Tibial nerve (tissue), 4 donors: ENCODE data around the gene GRID1. TPM values are rescaled to one million over a fixed set of nuclear protein-coding genes. Genes with fewer than 3 reads are reported as not detected.

ENCODE experiments used
- DNase-seq, 2 donors: peaks; one replicate each; pipeline ENCODE4 v3.0.0-alpha.2; 2019; ENCODE audit warnings: low spot score in 2 of 2
- H3K27ac ChIP-seq, 4 donors: fragments of 200-600 bp; sonication (generic) in 3 of 4; one replicate each; pipeline ENCODE4 v1.5.1; 2017 to 2019; ENCODE audit warnings: mild to moderate bottlenecking in 1 of 4
- H3K27me3 ChIP-seq, 2 donors: fragments of 200-600 bp; sonication (generic) in 1 of 2; one replicate each; pipeline versions ENCODE4 v1.5.1 to v1.6.0; 2017 to 2019
- H3K36me3 ChIP-seq, 3 donors: fragments of 200-600 bp; sonication (generic); one replicate each; pipeline ENCODE4 v1.5.1; 2018 to 2019
- H3K4me1 ChIP-seq, 4 donors: fragments of 200-600 bp; sonication (generic) in 3 of 4; one replicate each; pipeline ENCODE4 v1.5.1; 2017 to 2019
- H3K4me3 ChIP-seq, 4 donors: fragments of 200-600 bp; sonication (generic) in 3 of 4; one replicate each; pipeline ENCODE4 v1.5.1; 2017 to 2019; ENCODE audit warnings: mild to moderate bottlenecking in 1 of 4, moderate library complexity in 1 of 4
- H3K9me3 ChIP-seq, 4 donors: fragments of 200-600 bp; sonication (generic) in 3 of 4; one replicate each; pipeline ENCODE4 v1.5.1; 2017 to 2019
- CTCF ChIP-seq, 5 experiments: fragments of 200-600 bp in 3 of 5; fragments of 450-650 bp in 2 of 5; sonication (generic) in 3 of 5; IDR thresholded peaks; one replicate each; pipeline ENCODE4 v1.5.1; 2016 to 2019; ENCODE audit warnings: antibody characterized with exemption in 5 of 5, mild to moderate bottlenecking in 3 of 5, moderate library complexity in 2 of 5
- EP300 ChIP-seq, 2 donors: sonication (generic); formaldehyde crosslinking; IDR thresholded peaks; one replicate each; pipeline ENCODE4 v1.6.1; 2017; ENCODE audit warnings: antibody characterized with exemption in 2 of 2, mild to moderate bottlenecking in 1 of 2
- POLR2A ChIP-seq, 2 donors: fragments of 450-650 bp; IDR thresholded peaks; one replicate each; pipeline ENCODE4 v1.6.1; 2017; ENCODE audit warnings: antibody characterized with exemption in 2 of 2, mild to moderate bottlenecking in 2 of 2, moderate library complexity in 2 of 2
- WGBS, 2 donors: methylation state at CpG; one replicate each; pipeline ENCODE4 v1.1.5; 2018; 5-methylcytosine and 5-hydroxymethylcytosine counted together
- total RNA-seq, 4 donors: library from RNA; depleted of rRNA; stranded (reverse); fragments of >200 nt; gene quantifications; one replicate each; pipeline ENCODE4 v1.1.0, GENCODE V29; 2016

Gene GRID1
- total RNA-seq, 4 donors from 2014 or later, result 7.7 to 16.3 (median 10.5) TPM

- TF ChIP-seq POLR2A (IDR thresholded peaks at IDR 0.05) (no peak), CTCF (IDR thresholded peaks at IDR 0.05) (peak in 1 of 5 experiments; percentile 12)
- Histone ChIP-seq H3K27ac (no peak overlapping the region), H3K9me3 (no peaks in the 10 kb centered on the region), H3K27me3 (no peaks in the 10 kb centered on the region), H3K4me1 (peaks cover 0 to 4% (median 0%) of the 10 kb centered on the region in 4 donors), H3K4me3 (no peak overlapping the region), H3K36me3 (no peaks in the 10 kb centered on the region)
- DNase-seq, result no peak
- WGBS, 2 donors, result 75 to 79% methylated on average over 6 of the region's 6 CpGs
Measured at GRCh38 chr10:85612833-85613232, 753.8 kb downstream of the GRID1 start.

- H3K4me3 ChIP-seq, result no peak overlapping the region
- no peaks in the 10 kb centered on the region for H3K9me3 ChIP-seq
- TF ChIP-seq CTCF (IDR thresholded peaks at IDR 0.05) (no peak), EP300 (IDR thresholded peaks at IDR 0.05) (no peak), POLR2A (IDR thresholded peaks at IDR 0.05) (no peak)
- H3K27me3 ChIP-seq, result no peaks in the 10 kb centered on the region
- no peak for DNase-seq
- 58 to 67% methylated on average over 3 of the region's 3 CpGs for WGBS, 2 donors
- H3K27ac ChIP-seq, result peak overlapping the region in 1 of 4 donors; percentile 2
- H3K36me3 ChIP-seq, result no peaks in the 10 kb centered on the region
- peaks cover 0 to 4% (median 0%) of the 10 kb centered on the region in 4 donors for H3K4me1 ChIP-seq
Measured at GRCh38 chr10:85612378-85612775, 754.2 kb downstream of the GRID1 start.

GRCh38 chr10:85611746-85612377 lies 754.7 kb downstream of the GRID1 start:
- peaks cover 0 to 4% (median 0%) of the 10 kb centered on the region in 4 donors for H3K4me1 ChIP-seq
- peak overlapping the region in 1 of 4 donors; percentile 2 for H3K27ac ChIP-seq
- H3K36me3 ChIP-seq, result no peaks in the 10 kb centered on the region
- H3K4me3 ChIP-seq, result no peak overlapping the region
- no peak for DNase-seq
- 66% methylated on average over 7 of the region's 7 CpGs for WGBS, 2 donors
- H3K27me3 ChIP-seq, result no peaks in the 10 kb centered on the region
- H3K9me3 ChIP-seq, result no peaks in the 10 kb centered on the region
- TF ChIP-seq CTCF (IDR thresholded peaks at IDR 0.05) (no peak), POLR2A (IDR thresholded peaks at IDR 0.05) (no peak), EP300 (IDR thresholded peaks at IDR 0.05) (no peak)

- WGBS, 2 donors, result 80 to 86% methylated on average over 5 of the region's 5 CpGs
- peaks cover 0 to 4% (median 0%) of the 10 kb centered on the region in 4 donors for H3K4me1 ChIP-seq
- no peak for TF ChIP-seq CTCF (IDR thresholded peaks at IDR 0.05)
- TF ChIP-seq EP300 (IDR thresholded peaks at IDR 0.05), result no peak
- no peak for TF ChIP-seq POLR2A (IDR thresholded peaks at IDR 0.05)
- no peak for DNase-seq
- no peaks in the 10 kb centered on the region for H3K9me3 ChIP-seq
- H3K4me3 ChIP-seq, result no peak overlapping the region
- H3K27me3 ChIP-seq, result no peaks in the 10 kb centered on the region
- H3K27ac ChIP-seq, result no peak overlapping the region
- no peaks in the 10 kb centered on the region for H3K36me3 ChIP-seq
Measured at GRCh38 chr10:85611093-85611740, 755.4 kb downstream of the GRID1 start.

GRCh38 chr10:85610381-85611092 lies 756.1 kb downstream of the GRID1 start:
- H3K36me3 ChIP-seq, result no peaks in the 10 kb centered on the region
- no peak for TF ChIP-seq EP300 (IDR thresholded peaks at IDR 0.05)
- H3K27me3 ChIP-seq, result no peaks in the 10 kb centered on the region
- H3K4me3 ChIP-seq, result no peak overlapping the region
- H3K9me3 ChIP-seq, result no peaks in the 10 kb centered on the region
- DNase-seq, result no peak
- no peak overlapping the region for H3K27ac ChIP-seq
- H3K4me1 ChIP-seq, result peaks cover 0 to 4% (median 0%) of the 10 kb centered on the region in 4 donors
- WGBS, 2 donors, result 76 to 82% methylated on average over 3 of the region's 3 CpGs
